ENCODE data around the gene CFAP70.

GRCh38 chr10:73406846-73407245 is 48.2 kb upstream of the CFAP70 start:
- no peak for TF ChIP-seq POLR2AphosphoS5 (IDR thresholded peaks at IDR 0.05; ENCODE audit: low read depth, low read length)
- no peak for TF ChIP-seq HDAC6 (IDR thresholded peaks at IDR 0.05; ENCODE audit: low read depth, low read length)
- no peak for TF ChIP-seq EZH2 (IDR thresholded peaks at IDR 0.05; ENCODE audit: low read depth, low read length, severe bottlenecking)
- no peak for TF ChIP-seq MAFK (IDR thresholded peaks at IDR 0.05; ENCODE audit: low read depth, low read length)
- TF ChIP-seq NRF1 (IDR thresholded peaks at IDR 0.05; ENCODE audit: low read depth, low read length), result no peak
